ENCODE data around the gene BEX2.
"Not testable (repeated sequence)": the region's sequence is repeated elsewhere in the genome, so short reads cannot be mapped to it uniquely, and the experiment has no call there.

The BEX2 gene

DNA sequence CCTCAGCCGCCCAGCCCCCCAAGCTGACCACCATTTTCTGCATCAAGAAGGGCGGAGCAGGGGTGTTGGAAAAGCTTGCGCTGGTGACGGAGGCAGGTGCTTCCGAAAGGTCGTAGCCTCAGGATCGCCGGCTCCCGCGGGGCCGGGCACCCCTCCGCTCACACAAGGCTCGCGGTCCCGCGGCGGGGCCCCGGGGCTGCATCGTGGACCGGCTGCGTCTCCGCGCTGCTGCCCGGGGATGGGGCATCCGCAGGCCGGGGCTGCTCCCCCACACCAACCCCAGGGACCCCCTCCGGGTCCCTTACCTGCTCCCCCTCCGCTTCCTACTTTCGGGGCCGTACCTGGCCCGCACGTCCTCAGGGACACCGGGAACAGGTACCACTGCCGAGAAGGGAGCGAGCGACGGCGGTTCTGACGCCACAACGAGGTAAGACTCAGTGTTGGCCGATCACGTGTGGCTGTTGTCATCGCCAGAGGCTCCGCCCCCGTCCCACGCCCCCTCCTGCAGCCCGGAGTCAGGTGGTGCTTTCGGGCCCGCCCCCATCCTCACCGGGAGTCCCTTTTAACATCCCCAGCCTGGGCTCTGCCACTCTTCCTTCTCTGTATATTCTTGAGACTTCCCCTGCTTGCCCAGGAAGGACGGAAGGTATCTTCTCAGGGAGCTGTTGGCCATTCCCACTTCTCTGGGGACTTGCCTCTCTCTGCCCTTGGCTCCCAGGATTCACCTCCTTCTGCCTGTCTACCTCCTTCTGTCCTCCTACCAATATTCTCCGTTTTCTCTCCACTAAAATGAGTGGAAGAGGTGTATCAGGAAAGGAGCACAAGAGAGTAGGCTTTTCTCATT lies at the start of gene BEX2:
Gene BEX2 (minus strand): TSS at position 436 of the 844 bp plus-strand sequence. CDS start 1,014 bp downstream, outside the sequence.
- Histone ChIP-seq H3K27ac (ENCODE audit: low read length) (no peak within 1 kb of the TSS), H3F3A (ENCODE audit: insufficient read depth, low read length) (no peaks in the 10 kb centered on the region), H3K4me3 (ENCODE audit: low read length) (peak within 1 kb of the TSS; percentile 69), H3K4me1 (ENCODE audit: low read length) (no peaks in the 10 kb centered on the region), H3K9me3 (replicated peaks; ENCODE audit: insufficient read depth, low read length) (no peaks in the 10 kb centered on the region), H3K79me2 (ENCODE audit: low read length) (no peaks in the 10 kb centered on the region), H4K20me1 (ENCODE audit: insufficient read depth, low read length) (no peaks in the 10 kb centered on the region), H3K36me3 (replicated peaks; ENCODE audit: insufficient read depth, low read length) (no peaks in the 10 kb centered on the region), H3K9ac (ENCODE audit: low read length) (peak within 1 kb of the TSS; percentile 64; the same call in 1 of the 2 replicates), H3K4me2 (ENCODE audit: low read depth, low read length) (peak within 1 kb of the TSS; percentile 70), H3K9me2 (replicated peaks; ENCODE audit: insufficient read depth, low read length) (no peaks in the 10 kb centered on the region), H2AFZ (ENCODE audit: low read length) (peak within 1 kb of the TSS; percentile 80), H3K27me3 (replicated peaks; ENCODE audit: insufficient read depth, low read length) (no peaks in the 10 kb centered on the region)
- TF ChIP-seq, protein P1, sequence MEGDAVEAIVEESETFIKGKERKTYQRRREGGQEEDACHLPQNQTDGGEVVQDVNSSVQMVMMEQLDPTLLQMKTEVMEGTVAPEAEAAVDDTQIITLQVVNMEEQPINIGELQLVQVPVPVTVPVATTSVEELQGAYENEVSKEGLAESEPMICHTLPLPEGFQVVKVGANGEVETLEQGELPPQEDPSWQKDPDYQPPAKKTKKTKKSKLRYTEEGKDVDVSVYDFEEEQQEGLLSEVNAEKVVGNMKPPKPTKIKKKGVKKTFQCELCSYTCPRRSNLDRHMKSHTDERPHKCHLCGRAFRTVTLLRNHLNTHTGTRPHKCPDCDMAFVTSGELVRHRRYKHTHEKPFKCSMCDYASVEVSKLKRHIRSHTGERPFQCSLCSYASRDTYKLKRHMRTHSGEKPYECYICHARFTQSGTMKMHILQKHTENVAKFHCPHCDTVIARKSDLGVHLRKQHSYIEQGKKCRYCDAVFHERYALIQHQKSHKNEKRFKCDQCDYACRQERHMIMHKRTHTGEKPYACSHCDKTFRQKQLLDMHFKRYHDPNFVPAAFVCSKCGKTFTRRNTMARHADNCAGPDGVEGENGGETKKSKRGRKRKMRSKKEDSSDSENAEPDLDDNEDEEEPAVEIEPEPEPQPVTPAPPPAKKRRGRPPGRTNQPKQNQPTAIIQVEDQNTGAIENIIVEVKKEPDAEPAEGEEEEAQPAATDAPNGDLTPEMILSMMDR (IDR thresholded peaks at IDR 0.05; ENCODE audit: low read length): no peak
- no peak for TF ChIP-seq EZH2phosphoT487 (IDR thresholded peaks at IDR 0.05; ENCODE audit: low read length)
- TF ChIP-seq EZH2 (optimal IDR thresholded peaks at IDR 0.05; ENCODE audit: low read depth, low read length): no peak
- peak; percentile 77 for DNase-seq

DNA sequence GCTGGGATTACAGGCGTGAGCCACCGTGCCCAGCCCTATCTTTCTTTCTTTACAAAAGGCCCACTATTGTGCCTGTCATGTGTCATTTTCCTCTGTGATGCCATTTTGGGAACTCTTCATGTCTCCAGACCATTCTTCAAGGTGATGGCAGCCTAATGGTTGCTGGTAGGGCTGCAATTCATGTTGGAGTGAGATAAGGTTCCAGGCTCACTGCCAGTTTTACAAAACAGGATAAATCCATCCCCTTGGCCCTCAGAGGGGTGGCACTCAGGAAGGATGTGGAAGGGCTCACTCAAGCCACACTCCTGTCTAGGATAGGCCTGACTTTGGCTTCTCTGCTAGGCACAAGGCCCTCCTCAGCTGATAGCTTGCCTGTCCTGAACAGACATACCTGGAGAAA lies 49.3 kb upstream of the BEX2 start:
- Histone ChIP-seq H3K27me3 (replicated peaks; ENCODE audit: insufficient read depth, low read length) (no peaks in the 10 kb centered on the region), H3K79me2 (ENCODE audit: low read length) (no peaks in the 10 kb centered on the region), H3K9me3 (replicated peaks; ENCODE audit: insufficient read depth, low read length) (no peaks in the 10 kb centered on the region), H3F3A (ENCODE audit: insufficient read depth, low read length) (no peaks in the 10 kb centered on the region), H3K4me1 (ENCODE audit: low read length) (no peaks in the 10 kb centered on the region), H4K20me1 (ENCODE audit: insufficient read depth, low read length) (no peaks in the 10 kb centered on the region), H2AFZ (ENCODE audit: low read length) (no peak overlapping the region), H3K36me3 (replicated peaks; ENCODE audit: insufficient read depth, low read length) (no peaks in the 10 kb centered on the region), H3K27ac (ENCODE audit: low read length) (no peak overlapping the region), H3K4me3 (ENCODE audit: low read length) (no peak overlapping the region), H3K9me2 (replicated peaks; ENCODE audit: insufficient read depth, low read length) (no peaks in the 10 kb centered on the region), H3K4me2 (ENCODE audit: low read depth, low read length) (no peak overlapping the region), H3K9ac (ENCODE audit: low read length) (no peak overlapping the region)
- TF ChIP-seq EZH2 (optimal IDR thresholded peaks at IDR 0.05; ENCODE audit: low read depth, low read length) (no peak), EZH2phosphoT487 (IDR thresholded peaks at IDR 0.05; ENCODE audit: low read length) (no peak)
- TF ChIP-seq, protein P1 (IDR thresholded peaks at IDR 0.05; ENCODE audit: low read length): no peak
- DNase-seq: no peak

DNA sequence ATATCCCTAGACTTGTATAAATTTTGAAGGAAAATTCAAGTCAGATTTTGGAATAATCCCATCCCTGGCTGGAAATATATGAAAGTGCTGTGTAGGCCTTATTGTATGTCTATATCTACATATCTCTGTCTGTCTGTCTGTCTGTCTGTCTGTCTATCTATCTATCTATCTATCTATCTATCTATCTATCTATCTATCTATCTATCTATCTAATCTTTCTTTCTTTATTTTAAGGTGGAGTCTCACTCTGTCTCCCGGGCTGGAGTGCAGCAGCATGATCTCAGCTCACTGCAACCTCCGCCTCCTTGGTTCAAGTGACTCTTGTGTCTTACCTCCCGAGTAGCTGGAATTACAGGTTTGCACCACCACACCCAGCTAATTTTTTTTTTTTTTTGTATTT lies 48.8 kb upstream of the BEX2 start:
- H3K4me2 ChIP-seq (ENCODE audit: low read depth, low read length); H3K9me3 ChIP-seq (replicated peaks; ENCODE audit: insufficient read depth, low read length); H3K27ac ChIP-seq (ENCODE audit: low read length); H3F3A ChIP-seq (ENCODE audit: insufficient read depth, low read length); H3K9ac ChIP-seq (ENCODE audit: low read length); H3K9me2 ChIP-seq (replicated peaks; ENCODE audit: insufficient read depth, low read length); H3K4me1 ChIP-seq (ENCODE audit: low read length); H3K36me3 ChIP-seq (replicated peaks; ENCODE audit: insufficient read depth, low read length); H3K79me2 ChIP-seq (ENCODE audit: low read length); H4K20me1 ChIP-seq (ENCODE audit: insufficient read depth, low read length); DNase-seq; H3K27me3 ChIP-seq (replicated peaks; ENCODE audit: insufficient read depth, low read length); H3K4me3 ChIP-seq (ENCODE audit: low read length); H2AFZ ChIP-seq (ENCODE audit: low read length): not testable (repeated sequence)

DNA sequence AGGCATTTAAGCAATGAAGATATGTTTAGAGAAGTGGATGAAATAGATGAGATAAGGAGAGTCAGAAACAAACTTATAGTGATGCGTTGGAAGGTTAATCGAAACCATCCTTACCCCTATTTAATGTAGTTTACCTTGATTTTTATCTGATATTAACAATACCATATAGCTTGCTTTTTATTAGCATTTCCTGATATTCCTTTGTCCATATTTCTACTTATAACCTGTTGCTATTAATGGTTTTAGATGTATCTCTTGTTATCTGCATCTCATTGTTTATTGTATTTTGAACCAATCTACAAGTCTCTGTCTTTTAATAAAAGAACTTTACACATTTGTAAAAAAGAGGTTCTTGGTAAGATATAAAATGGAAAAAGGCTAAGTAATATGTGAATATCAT lies 47.1 kb upstream of the BEX2 start:
- Histone ChIP-seq H3F3A (ENCODE audit: insufficient read depth, low read length) (no peaks in the 10 kb centered on the region), H3K9ac (ENCODE audit: low read length) (no peak overlapping the region), H2AFZ (ENCODE audit: low read length) (no peak overlapping the region), H4K20me1 (ENCODE audit: insufficient read depth, low read length) (no peaks in the 10 kb centered on the region), H3K4me2 (ENCODE audit: low read depth, low read length) (no peak overlapping the region), H3K9me3 (replicated peaks; ENCODE audit: insufficient read depth, low read length) (no peaks in the 10 kb centered on the region), H3K9me2 (replicated peaks; ENCODE audit: insufficient read depth, low read length) (no peaks in the 10 kb centered on the region), H3K27me3 (replicated peaks; ENCODE audit: insufficient read depth, low read length) (no peaks in the 10 kb centered on the region), H3K27ac (ENCODE audit: low read length) (no peak overlapping the region), H3K4me3 (ENCODE audit: low read length) (no peak overlapping the region), H3K4me1 (ENCODE audit: low read length) (no peaks in the 10 kb centered on the region), H3K79me2 (ENCODE audit: low read length) (no peaks in the 10 kb centered on the region), H3K36me3 (replicated peaks; ENCODE audit: insufficient read depth, low read length) (no peaks in the 10 kb centered on the region)
- DNase-seq: no peak
- no peak for TF ChIP-seq EZH2phosphoT487 (IDR thresholded peaks at IDR 0.05; ENCODE audit: low read length)
- TF ChIP-seq, protein P1 (IDR thresholded peaks at IDR 0.05; ENCODE audit: low read length): no peak
- no peak for TF ChIP-seq EZH2 (optimal IDR thresholded peaks at IDR 0.05; ENCODE audit: low read depth, low read length)

All from MM.1S (cell line).